Endothelial cell of umbilical vein (primary cell): ENCODE results near the gene GXYLT2. TPM values are rescaled to one million over a fixed set of nuclear protein-coding genes. Genes with fewer than 3 reads are reported as not detected.

ENCODE experiments used
- BruUV-seq: library from RNA; stranded (reverse); fragments of 400-500 nt; replicated peaks from 2 replicates; lab custom pipeline; 2021; lab: Mats Ljungman, UMichigan
- CTCF ChIA-PET: fragments of 300-600, 350-600 bp; sonication (Branson Sonifier 250); formaldehyde crosslinking; loops from one replicate; lab custom pipeline; 2021; ENCODE audit warnings: antibody characterized with exemption, inconsistent platforms; lab: Charles Lee
- POLR2A ChIA-PET: fragments of 300-600, 350-600 bp; sonication (Branson Sonifier 250); formaldehyde crosslinking; loops from one replicate; lab custom pipeline; 2021; ENCODE audit warnings: antibody characterized with exemption, inconsistent platforms; lab: Charles Lee
- DNase-seq: peaks from one replicate; pipeline ENCODE4 v3.0.0-alpha.2; 2011; ENCODE audit warnings: low read depth, low spot score
- FAIRE-seq: peaks from 2 replicates; lab custom pipeline; 2011; peaks lifted over from hg19 to GRCh38; lab: Jason Lieb, UNC
- H2AFZ ChIP-seq: 2 replicates; pipeline ENCODE4 v1.6.0; 2012; ENCODE audit warnings: low read depth, low read length, control low read depth, inconsistent platforms
- H3K27ac ChIP-seq: 2 replicates; pipeline ENCODE4 v1.5.1; 2011; ENCODE audit warnings: low read depth, mild to moderate bottlenecking, control low read depth, low read length, moderate library complexity; ENCODE audit not compliant: insufficient read depth
- H3K27me3 ChIP-seq, 2 experiments: 2 replicates each; pipeline versions ENCODE4 v1.6.0 to v1.6.1; 2011; ENCODE audit warnings: low read length in 2 of 2, mixed read lengths in 1 of 2; ENCODE audit not compliant: control insufficient read depth in 2 of 2, insufficient read depth in 2 of 2
- H3K36me3 ChIP-seq, 2 experiments: 2 replicates in 1 of 2; 3 replicates in 1 of 2; pipeline ENCODE4 v1.5.1; 2011; ENCODE audit warnings: low read length in 2 of 2, mild to moderate bottlenecking in 1 of 2, moderate library complexity in 1 of 2; ENCODE audit not compliant: control insufficient read depth in 2 of 2, insufficient read depth in 2 of 2; ENCODE audit errors: extremely low read depth in 1 of 2
- H3K4me1 ChIP-seq: 3 replicates; pipeline ENCODE4 v1.5.1; 2011; ENCODE audit warnings: mild to moderate bottlenecking, low read length; ENCODE audit not compliant: control insufficient read depth, insufficient read depth; ENCODE audit errors: extremely low read depth
- H3K4me2 ChIP-seq: 2 replicates; pipeline ENCODE4 v1.6.1; 2011; ENCODE audit warnings: low read length, control low read depth, mixed read lengths; ENCODE audit not compliant: insufficient read depth
- H3K4me3 ChIP-seq, 3 experiments: fragments of 200-600 bp in 1 of 3; sonication (generic), shearing (Covaris generic) in 1 of 3; replicated peaks in 1 of 3; 2 replicates each; pipeline ENCODE4 v1.5.1; 2011 to 2016; ENCODE audit warnings: control low read depth in 3 of 3, low read length in 3 of 3, mild to moderate bottlenecking in 2 of 3, inconsistent platforms in 1 of 3, low read depth in 1 of 3, moderate library complexity in 1 of 3; ENCODE audit not compliant: insufficient read depth in 1 of 3
- H3K79me2 ChIP-seq: 2 replicates; pipeline ENCODE4 v1.6.0; 2012; ENCODE audit warnings: low read length, inconsistent platforms; ENCODE audit not compliant: control insufficient read depth, insufficient read depth
- H3K9ac ChIP-seq: replicated peaks from 2 replicates; pipeline ENCODE3; 2011; ENCODE audit warnings: low read length, control low read depth; ENCODE audit not compliant: insufficient read depth; ENCODE audit errors: extremely low read depth
- H3K9me1 ChIP-seq: replicated peaks from 3 replicates; pipeline ENCODE4 v1.6.0; 2011; ENCODE audit warnings: mild to moderate bottlenecking, low read length; ENCODE audit not compliant: control insufficient read depth, insufficient read depth; ENCODE audit errors: extremely low read depth
- H3K9me3 ChIP-seq: replicated peaks from 2 replicates; pipeline ENCODE4 v1.5.1; 2012; ENCODE audit warnings: low read length, inconsistent platforms; ENCODE audit not compliant: control insufficient read depth, insufficient read depth
- H4K20me1 ChIP-seq: replicated peaks from 2 replicates; pipeline ENCODE3; 2011; ENCODE audit warnings: mild to moderate bottlenecking, low read length; ENCODE audit not compliant: control insufficient read depth, insufficient read depth; ENCODE audit errors: extremely low read depth
- CTCF ChIP-seq, 2 donors: IDR thresholded peaks; 1 replicate in 1 of 2; 2 replicates in 1 of 2; pipeline ENCODE4 v1.5.1; 2011; ENCODE audit warnings: low read length in 2 of 2, mild to moderate bottlenecking in 2 of 2, moderate library complexity in 2 of 2, control low read depth in 1 of 2, inconsistent platforms in 1 of 2, low read depth in 1 of 2; ENCODE audit not compliant: insufficient read depth in 1 of 2; ENCODE audit errors: extremely low read depth in 1 of 2
- EZH2 ChIP-seq: IDR thresholded peaks from 2 replicates; pipeline ENCODE4 v1.6.1; 2012; ENCODE audit warnings: borderline replicate concordance, low read depth, mild to moderate bottlenecking, moderate library complexity, low read length, inconsistent platforms; ENCODE audit not compliant: severe bottlenecking
- FOS ChIP-seq: IDR thresholded peaks from 2 replicates; pipeline ENCODE4 v1.6.1; 2011; ENCODE audit warnings: mild to moderate bottlenecking, low read length, moderate library complexity, borderline replicate concordance; ENCODE audit not compliant: insufficient read depth
- GATA2 ChIP-seq: IDR thresholded peaks from 2 replicates; pipeline ENCODE4 v1.7.0; 2011; ENCODE audit warnings: low read depth, mild to moderate bottlenecking, moderate library complexity, mixed read lengths, low read length; ENCODE audit not compliant: insufficient read length, insufficient read depth
- JUN ChIP-seq: IDR thresholded peaks from 2 replicates; pipeline ENCODE4 v1.6.1; 2011; ENCODE audit warnings: borderline replicate concordance, low read depth; ENCODE audit not compliant: insufficient read length, insufficient read depth
- MAX ChIP-seq: IDR thresholded peaks from 2 replicates; pipeline ENCODE4 v1.6.1; 2011; ENCODE audit not compliant: insufficient read depth, insufficient read length
- MYC ChIP-seq: IDR thresholded peaks from one replicate; pipeline ENCODE4 v1.6.1; 2011; ENCODE audit warnings: mild to moderate bottlenecking, low read depth, low read length
- POLR2A ChIP-seq: IDR thresholded peaks from 2 replicates; pipeline ENCODE4 v1.6.1; 2012; ENCODE audit warnings: low read depth, mild to moderate bottlenecking, control low read depth, low read length
- POLR2AphosphoS5 ChIP-seq: IDR thresholded peaks from 2 replicates; pipeline ENCODE4 v1.6.1; 2012; ENCODE audit warnings: low read depth, mild to moderate bottlenecking, control low read depth, low read length, moderate library complexity; ENCODE audit not compliant: insufficient read depth
- dilution Hi-C: fragments of 300-500 bp; cut with MboI; formaldehyde crosslinking; loops from one replicate; pipeline ENCODE4 v1.15.0; 2019; ENCODE audit warnings: low sequenced_read_pairs; ENCODE audit not compliant: extremely low pct_ligation_motif_present
- intact Hi-C: fragments of 100-400 bp; cut with micrococcal nuclease; formaldehyde crosslinking; loops from one replicate; pipeline ENCODE4 v1.10.0; 2022
- polyA plus RNA-seq, 4 experiments: library from polyadenylated mRNA; depleted of rRNA in 3 of 4; stranded (reverse) in 3 of 4; unstranded in 1 of 4; fragments of >200 nt; gene quantifications; 2 replicates each; pipeline versions ENCODE4 v1.2.1 to v1.2.3, GENCODE V29; 2011 to 2012; ENCODE audit warnings: missing spikeins in 1 of 4
- total RNA-seq: library from RNA; stranded (reverse); gene quantifications from 2 replicates; pipeline ENCODE4 v1.2.3, GENCODE V29; 2021

Gene GXYLT2
- total and polyA plus RNA-seq, 2 donors (not counting 3 experiments of a cell fraction or from before 2014, with no cell fraction given), result 0.07 to 0.24 TPM

GRCh38 chr3:73024836-73025235 lies 137.0 kb downstream of the GXYLT2 start:
- H3K9ac ChIP-seq, result no peak overlapping the region
- H3K79me2 ChIP-seq, result peaks cover 100% of the 10 kb centered on the region
- ChIA-PET CTCF (interaction anchor here (1.1 to 2.6 kb wide), 4 partner anchors 8 to 77 kb away, joined by 3 to 9 read pairs (median 7); no protein-coding TSS in a partner anchor), POLR2A (no interaction called here)
- H3K9me3 ChIP-seq, result no peaks in the 10 kb centered on the region
- no peak for DNase-seq
- BruUV-seq, result no TSS peak
- H3K4me1 ChIP-seq, result peaks cover 19% of the 10 kb centered on the region
- H3K27ac ChIP-seq, result no peak overlapping the region
- no peak for FAIRE-seq
- intact Hi-C loops (no loop called here), dilution Hi-C loops (no loop called here)
- TF ChIP-seq GATA2 (no peak), MAX (no peak), FOS (no peak), MYC (no peak), EZH2 (no peak), POLR2A (no peak), POLR2AphosphoS5 (no peak), CTCF (IDR thresholded peaks at IDR 0.05; ENCODE audit: extremely low read depth in 1 of 2, insufficient read depth in 1 of 2, low read depth in 1 of 2, low read length in 2 of 2) (no peak), JUN (no peak)
- H2AFZ ChIP-seq, result no peak overlapping the region
- no peak overlapping the region for H3K4me2 ChIP-seq
- H3K4me3 ChIP-seq, result no peak overlapping the region
- peaks cover 31% of the 10 kb centered on the region for H4K20me1 ChIP-seq
- no peaks in the 10 kb centered on the region for H3K36me3 ChIP-seq
- peaks cover 2% of the 10 kb centered on the region for H3K9me1 ChIP-seq
- no peaks in the 10 kb centered on the region for H3K27me3 ChIP-seq
